Kidney (tissue), 14 donors: Measurements from ENCODE around the gene SMAD4. TPM values are rescaled to one million over a fixed set of nuclear protein-coding genes. Genes with fewer than 3 reads are reported as not detected.
"Not testable (repeated sequence)": the region's sequence is repeated elsewhere in the genome, so short reads cannot be mapped to it uniquely, and the experiment has no call there.

Experiments
- DNase-seq, 5 donors: peaks; one replicate each; pipeline ENCODE4 v3.0.0-alpha.2; 2013 to 2020
- FAIRE-seq: peaks from 2 replicates; lab custom pipeline; 2012; peaks lifted over from hg19 to GRCh38; lab: Jason Lieb, UNC
- H3K27ac ChIP-seq, 2 donors: one replicate each; pipeline ENCODE4 v1.7.0; 2013; ENCODE audit warnings: low read depth in 2 of 2, low read length in 2 of 2, inconsistent platforms in 1 of 2
- H3K27me3 ChIP-seq: one replicate; pipeline ENCODE4 v1.7.1; 2013; ENCODE audit warnings: low read length, inconsistent platforms; ENCODE audit not compliant: control insufficient read depth, insufficient read depth
- H3K36me3 ChIP-seq, 3 donors: one replicate each; pipeline versions ENCODE4 v1.7.0 to v1.7.1; 2013; ENCODE audit warnings: low read length in 3 of 3, control low read depth in 1 of 3, inconsistent platforms in 1 of 3; ENCODE audit not compliant: insufficient read depth in 3 of 3, control insufficient read depth in 2 of 3
- H3K4me1 ChIP-seq, 3 donors: one replicate each; pipeline versions ENCODE4 v1.7.0 to v1.7.1; 2013; ENCODE audit warnings: low read length in 3 of 3, inconsistent platforms in 1 of 3, low read depth in 1 of 3; ENCODE audit not compliant: control insufficient read depth in 2 of 3, insufficient read depth in 2 of 3
- H3K4me3 ChIP-seq, 3 donors: one replicate each; pipeline versions ENCODE4 v1.7.0 to v1.8.1; 2013; ENCODE audit warnings: low read length in 3 of 3, control low read depth in 1 of 3, inconsistent platforms in 1 of 3
- H3K9ac ChIP-seq, 3 donors: one replicate each; pipeline versions ENCODE4 v1.7.0 to v1.7.1; 2013; ENCODE audit warnings: low read length in 3 of 3, control low read depth in 1 of 3, inconsistent platforms in 1 of 3
- H3K9me3 ChIP-seq, 3 donors: one replicate each; pipeline versions ENCODE4 v1.7.0 to v1.7.1; 2013; ENCODE audit warnings: low read length in 3 of 3, control low read depth in 1 of 3, inconsistent platforms in 1 of 3; ENCODE audit not compliant: control insufficient read depth in 2 of 3, insufficient read depth in 1 of 3
- intact Hi-C: fragments of 100-400 bp; cut with DNase I; formaldehyde crosslinking; loops from one replicate; pipeline ENCODE4 v1.11.1; 2022
- polyA plus RNA-seq: library from polyadenylated mRNA; stranded (reverse); fragments of 350-450 nt; fragmentation: Illumina TruSeq; extraction: RNeasy Lipid Tissue Mini Kit (QIAGEN cat#74804); gene quantifications from one replicate; pipeline ENCODE4 v1.2.3, GENCODE V29; 2014; ENCODE audit warnings: low read depth, low replicate concordance; ENCODE audit not compliant: insufficient read depth
- total RNA-seq: library from RNA; stranded (reverse); fragmentation: NEBNext Ultra II Directional; extraction: Animal tissue kit (Norgen Biotek cat#: 25700); gene quantifications from one replicate; pipeline ENCODE4 v1.2.1, GENCODE V29; 2021
- TF ChIP-seq, protein P1 (sequence below): IDR thresholded peaks from 3 replicates; pipeline ENCODE4 v1.5.1; 2012; ENCODE audit warnings: mild to moderate bottlenecking, moderate library complexity, borderline replicate concordance; ENCODE audit not compliant: insufficient read depth; ENCODE audit errors: extremely low read depth
- donor health status: control.
- donor health status: control.
- donor health status: control.
- donor health status: control.
- donor health status: control.
- donor health status: DM: yes; HTN: yes; CAD: no.
- donor health status: Normal renal cell carcinoma (clear cell type).

SMAD4 gene
- total and polyA plus RNA-seq, 2 donors from 2014 or later, result 22.2 to 126 TPM

DNA sequence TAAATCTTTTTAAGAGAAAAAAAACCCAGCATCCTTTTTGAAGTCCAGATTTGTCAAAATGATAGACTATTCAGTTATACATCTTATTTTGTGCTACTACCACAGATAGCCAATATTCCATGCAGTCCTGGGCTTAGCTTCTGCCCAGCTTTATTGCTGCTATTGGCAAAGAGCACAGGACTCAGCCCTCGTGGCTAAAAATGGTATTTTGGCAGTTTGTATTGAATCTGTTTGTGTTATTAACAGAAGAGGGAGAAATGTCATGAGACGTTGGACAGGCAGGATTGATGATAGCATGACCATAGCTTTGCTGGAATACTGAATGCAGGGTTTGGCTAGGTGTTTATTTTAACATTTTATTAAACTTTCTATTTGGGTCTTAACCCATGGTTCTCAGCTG, 42.8 kb upstream of the SMAD4 start:
- no peaks in the 10 kb centered on the region for H3K27me3 ChIP-seq
- DNase-seq (no peak), FAIRE-seq (no peak)
- H3K27ac ChIP-seq, result no peak overlapping the region
- peaks cover 0 to 10% (median 3%) of the 10 kb centered on the region in 3 donors for H3K36me3 ChIP-seq
- TF ChIP-seq, protein P1, sequence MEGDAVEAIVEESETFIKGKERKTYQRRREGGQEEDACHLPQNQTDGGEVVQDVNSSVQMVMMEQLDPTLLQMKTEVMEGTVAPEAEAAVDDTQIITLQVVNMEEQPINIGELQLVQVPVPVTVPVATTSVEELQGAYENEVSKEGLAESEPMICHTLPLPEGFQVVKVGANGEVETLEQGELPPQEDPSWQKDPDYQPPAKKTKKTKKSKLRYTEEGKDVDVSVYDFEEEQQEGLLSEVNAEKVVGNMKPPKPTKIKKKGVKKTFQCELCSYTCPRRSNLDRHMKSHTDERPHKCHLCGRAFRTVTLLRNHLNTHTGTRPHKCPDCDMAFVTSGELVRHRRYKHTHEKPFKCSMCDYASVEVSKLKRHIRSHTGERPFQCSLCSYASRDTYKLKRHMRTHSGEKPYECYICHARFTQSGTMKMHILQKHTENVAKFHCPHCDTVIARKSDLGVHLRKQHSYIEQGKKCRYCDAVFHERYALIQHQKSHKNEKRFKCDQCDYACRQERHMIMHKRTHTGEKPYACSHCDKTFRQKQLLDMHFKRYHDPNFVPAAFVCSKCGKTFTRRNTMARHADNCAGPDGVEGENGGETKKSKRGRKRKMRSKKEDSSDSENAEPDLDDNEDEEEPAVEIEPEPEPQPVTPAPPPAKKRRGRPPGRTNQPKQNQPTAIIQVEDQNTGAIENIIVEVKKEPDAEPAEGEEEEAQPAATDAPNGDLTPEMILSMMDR, result no peak
- H3K4me3 ChIP-seq, result no peak overlapping the region
- H3K4me1 ChIP-seq, result peaks cover 0 to 2% (median 0%) of the 10 kb centered on the region in 3 donors
- intact Hi-C loops, result no loop called here
- H3K9ac ChIP-seq, result no peak overlapping the region
- no peaks in the 10 kb centered on the region for H3K9me3 ChIP-seq

DNA sequence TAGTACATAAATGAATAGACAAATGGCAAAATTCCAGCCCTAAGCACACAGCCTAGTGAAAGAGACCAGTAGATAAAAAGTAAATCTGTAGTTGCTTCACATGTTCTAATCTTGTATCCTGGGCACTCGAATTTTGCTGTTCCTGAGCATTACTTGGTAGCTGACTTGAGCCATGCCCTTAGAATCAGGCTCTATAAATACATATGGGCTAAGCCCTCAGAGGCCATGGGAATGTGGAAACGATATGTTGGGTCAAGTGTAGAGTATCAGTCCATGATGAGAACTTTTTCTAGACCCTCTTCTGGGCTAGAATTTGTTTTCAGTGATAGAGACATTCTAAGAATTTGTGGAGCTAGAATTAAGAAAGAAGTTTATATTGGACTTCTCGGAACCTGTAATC, 40.3 kb upstream of the SMAD4 start:
- Histone ChIP-seq H3K9ac (no peak overlapping the region), H3K9me3 (no peaks in the 10 kb centered on the region), H3K36me3 (peaks cover 0 to 10% (median 3%) of the 10 kb centered on the region in 3 donors), H3K4me3 (no peak overlapping the region), H3K27ac (no peak overlapping the region), H3K4me1 (no peaks in the 10 kb centered on the region), H3K27me3 (no peaks in the 10 kb centered on the region)
- intact Hi-C loops, result no loop called here
- TF ChIP-seq, protein P1, result no peak
- no peak for FAIRE-seq
- no peak for DNase-seq

DNA sequence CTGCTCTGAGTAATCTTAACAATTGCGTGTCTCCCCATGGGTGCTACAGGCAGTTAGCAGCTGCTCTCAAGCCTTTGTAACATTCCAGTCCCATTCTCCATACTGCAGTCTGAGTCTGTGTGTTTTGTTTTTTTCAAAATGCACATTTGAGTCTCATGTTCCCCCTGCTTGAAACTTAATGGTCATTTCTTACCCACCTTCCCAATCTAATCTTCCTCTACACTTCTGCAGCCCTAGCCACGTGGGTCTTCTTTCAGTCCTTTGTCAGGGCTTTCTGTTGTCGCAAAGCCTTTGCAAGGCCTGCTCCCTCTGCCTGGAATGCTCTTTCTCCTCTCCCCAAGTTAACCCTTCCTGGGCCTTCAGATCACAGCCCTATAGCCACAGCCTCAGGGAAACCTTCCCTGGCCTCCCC, 37.7 kb upstream of the SMAD4 start:
- TF ChIP-seq, protein P1, result no peak
- H3K9me3 ChIP-seq, result no peaks in the 10 kb centered on the region
- no peaks in the 10 kb centered on the region for H3K27me3 ChIP-seq
- intact Hi-C loops, result no loop called here
- no peak for DNase-seq
- no peaks in the 10 kb centered on the region for H3K36me3 ChIP-seq
- H3K4me1 ChIP-seq, result no peaks in the 10 kb centered on the region
- H3K9ac ChIP-seq, result no peak overlapping the region
- H3K4me3 ChIP-seq, result no peak overlapping the region
- no peak overlapping the region for H3K27ac ChIP-seq
- FAIRE-seq, result no peak

DNA sequence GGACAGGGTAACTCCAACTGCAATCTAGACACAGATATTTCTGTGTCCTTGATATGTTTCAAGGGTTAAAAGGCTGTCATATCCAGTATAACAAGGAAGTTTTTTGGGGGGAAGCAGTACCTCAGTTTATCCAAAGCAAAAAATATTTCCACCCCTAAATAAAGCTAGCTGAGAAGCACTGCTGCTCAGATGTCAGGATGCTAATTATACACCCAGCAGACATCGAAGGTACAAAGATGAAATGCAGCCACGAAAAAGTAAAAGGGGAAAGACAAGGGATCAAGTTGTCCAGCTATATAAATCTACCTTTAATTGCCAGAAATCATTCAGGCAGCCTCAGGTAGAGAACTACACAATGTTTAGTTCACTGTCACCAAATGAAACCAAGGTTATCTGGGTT, 36.0 kb upstream of the SMAD4 start:
- Histone ChIP-seq H3K4me3 (no peak overlapping the region), H3K27ac (no peak overlapping the region), H3K9me3 (peaks cover 0 to 2% (median 0%) of the 10 kb centered on the region in 3 donors), H3K36me3 (no peaks in the 10 kb centered on the region), H3K27me3 (no peaks in the 10 kb centered on the region), H3K4me1 (no peaks in the 10 kb centered on the region), H3K9ac (no peak overlapping the region)
- intact Hi-C loops, result no loop called here
- FAIRE-seq, result no peak
- TF ChIP-seq, protein P1, result no peak
- no peak for DNase-seq

DNA sequence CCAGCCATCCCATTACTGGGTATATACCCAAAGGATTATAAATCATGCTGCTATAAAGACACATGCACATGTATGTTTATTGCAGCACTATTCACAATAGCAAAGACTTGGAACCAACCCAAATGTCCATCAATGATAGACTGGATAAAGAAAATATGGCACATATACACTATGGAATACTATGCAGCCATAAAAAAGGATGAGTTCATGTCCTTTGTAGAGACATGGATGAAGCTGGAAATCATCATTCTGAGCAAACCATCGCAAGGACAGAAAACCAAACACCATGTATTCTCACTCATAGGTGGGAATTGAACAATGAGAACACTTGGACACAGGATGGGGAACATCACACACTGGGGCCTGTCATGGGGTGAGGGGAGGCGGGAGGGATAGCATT, 26.8 kb upstream of the SMAD4 start:
- H3K4me1 ChIP-seq, FAIRE-seq, H3K36me3 ChIP-seq, H3K27me3 ChIP-seq, H3K9me3 ChIP-seq, DNase-seq, H3K4me3 ChIP-seq, H3K9ac ChIP-seq, intact Hi-C loops, H3K27ac ChIP-seq: not testable (repeated sequence)
